Esophagus squamous epithelium (tissue), 4 donors: ENCODE data around the gene DTNB.

Source experiments
- POLR2A ChIP-seq, 4 donors: fragments of 450-650 bp; IDR thresholded peaks; one replicate each; pipeline ENCODE4 v1.6.1; 2017; ENCODE audit warnings: antibody characterized with exemption in 4 of 4, mild to moderate bottlenecking in 4 of 4, moderate library complexity in 3 of 4
- TF ChIP-seq, protein P1 (sequence below), 6 experiments: fragments of 450-650 bp in 4 of 6; fragments of 200-600 bp in 2 of 6; sonication (generic) in 2 of 6; IDR thresholded peaks; one replicate each; pipeline ENCODE4 v1.5.1; 2016 to 2019; ENCODE audit warnings: antibody characterized with exemption in 6 of 6, mild to moderate bottlenecking in 4 of 6, moderate library complexity in 4 of 6

DNA sequence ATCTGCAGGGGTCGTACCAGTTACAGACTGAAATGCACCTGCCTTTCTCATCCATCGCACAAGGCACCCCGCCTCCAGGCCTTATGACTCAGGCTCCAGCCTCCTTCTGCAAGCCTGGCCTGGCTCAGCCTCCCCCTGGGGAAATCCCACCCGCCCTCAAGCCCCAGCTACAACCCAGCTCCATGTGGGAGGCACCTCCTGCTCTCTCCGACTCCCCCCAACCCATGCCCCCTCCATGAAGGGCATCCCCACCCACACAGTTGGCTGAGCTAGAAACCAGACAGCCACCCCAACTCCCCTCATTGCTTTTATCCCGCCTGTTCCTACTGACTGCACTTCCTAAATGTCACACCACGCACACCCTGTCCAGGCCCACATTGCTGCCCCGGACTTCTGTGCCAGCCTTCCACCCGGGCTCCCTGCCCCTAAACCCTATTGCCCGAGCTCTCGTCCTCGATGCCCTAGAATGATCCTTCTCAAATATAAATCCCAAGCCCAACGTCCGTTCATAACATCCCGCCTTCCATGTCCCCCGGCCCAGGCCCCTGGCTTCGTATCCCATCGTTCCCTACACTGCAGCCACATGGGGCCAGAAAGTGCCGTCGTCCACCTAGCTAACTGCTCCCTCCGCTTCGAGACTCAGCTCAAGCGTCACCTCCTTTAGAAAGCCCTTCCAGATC is 341.6 kb downstream of the DTNB start:
- TF ChIP-seq, protein P1, sequence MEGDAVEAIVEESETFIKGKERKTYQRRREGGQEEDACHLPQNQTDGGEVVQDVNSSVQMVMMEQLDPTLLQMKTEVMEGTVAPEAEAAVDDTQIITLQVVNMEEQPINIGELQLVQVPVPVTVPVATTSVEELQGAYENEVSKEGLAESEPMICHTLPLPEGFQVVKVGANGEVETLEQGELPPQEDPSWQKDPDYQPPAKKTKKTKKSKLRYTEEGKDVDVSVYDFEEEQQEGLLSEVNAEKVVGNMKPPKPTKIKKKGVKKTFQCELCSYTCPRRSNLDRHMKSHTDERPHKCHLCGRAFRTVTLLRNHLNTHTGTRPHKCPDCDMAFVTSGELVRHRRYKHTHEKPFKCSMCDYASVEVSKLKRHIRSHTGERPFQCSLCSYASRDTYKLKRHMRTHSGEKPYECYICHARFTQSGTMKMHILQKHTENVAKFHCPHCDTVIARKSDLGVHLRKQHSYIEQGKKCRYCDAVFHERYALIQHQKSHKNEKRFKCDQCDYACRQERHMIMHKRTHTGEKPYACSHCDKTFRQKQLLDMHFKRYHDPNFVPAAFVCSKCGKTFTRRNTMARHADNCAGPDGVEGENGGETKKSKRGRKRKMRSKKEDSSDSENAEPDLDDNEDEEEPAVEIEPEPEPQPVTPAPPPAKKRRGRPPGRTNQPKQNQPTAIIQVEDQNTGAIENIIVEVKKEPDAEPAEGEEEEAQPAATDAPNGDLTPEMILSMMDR (IDR thresholded peaks at IDR 0.05): no peak
- TF ChIP-seq POLR2A (IDR thresholded peaks at IDR 0.05): no peak
